ENCODE results near the gene MSRB3.

GRCh38 chr12:65462484-65462883 lies 184.0 kb downstream of the MSRB3 start:
- TF ChIP-seq POLR2AphosphoS5 (IDR thresholded peaks at IDR 0.05; ENCODE audit: low read depth, low read length) (no peak), POLR2A (IDR thresholded peaks at IDR 0.05; ENCODE audit: low read depth, low read length) (no peak)

Measured in GM12892 (cell line).